ENCODE data around the gene KRT20.

DNA sequence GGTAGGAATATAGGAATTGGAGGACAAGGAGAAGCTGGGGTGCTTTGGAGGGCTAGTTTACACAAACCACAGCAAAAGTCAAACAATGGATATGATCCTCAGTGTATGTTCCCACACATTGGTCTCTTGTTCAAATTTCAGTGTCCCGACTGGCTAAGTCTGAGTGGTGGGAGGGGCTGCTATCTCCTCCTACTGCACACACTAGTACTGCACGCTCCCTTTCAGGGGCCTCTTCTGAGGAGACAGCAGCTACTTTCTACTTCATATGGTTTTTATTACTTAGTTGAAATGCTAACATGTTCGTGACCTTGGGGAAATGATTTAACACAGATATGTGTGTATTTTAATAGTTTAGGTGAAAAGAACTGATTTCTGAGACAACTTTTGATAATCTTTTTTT, 43.8 kb downstream of the KRT20 start:
- TF ChIP-seq, protein P1, sequence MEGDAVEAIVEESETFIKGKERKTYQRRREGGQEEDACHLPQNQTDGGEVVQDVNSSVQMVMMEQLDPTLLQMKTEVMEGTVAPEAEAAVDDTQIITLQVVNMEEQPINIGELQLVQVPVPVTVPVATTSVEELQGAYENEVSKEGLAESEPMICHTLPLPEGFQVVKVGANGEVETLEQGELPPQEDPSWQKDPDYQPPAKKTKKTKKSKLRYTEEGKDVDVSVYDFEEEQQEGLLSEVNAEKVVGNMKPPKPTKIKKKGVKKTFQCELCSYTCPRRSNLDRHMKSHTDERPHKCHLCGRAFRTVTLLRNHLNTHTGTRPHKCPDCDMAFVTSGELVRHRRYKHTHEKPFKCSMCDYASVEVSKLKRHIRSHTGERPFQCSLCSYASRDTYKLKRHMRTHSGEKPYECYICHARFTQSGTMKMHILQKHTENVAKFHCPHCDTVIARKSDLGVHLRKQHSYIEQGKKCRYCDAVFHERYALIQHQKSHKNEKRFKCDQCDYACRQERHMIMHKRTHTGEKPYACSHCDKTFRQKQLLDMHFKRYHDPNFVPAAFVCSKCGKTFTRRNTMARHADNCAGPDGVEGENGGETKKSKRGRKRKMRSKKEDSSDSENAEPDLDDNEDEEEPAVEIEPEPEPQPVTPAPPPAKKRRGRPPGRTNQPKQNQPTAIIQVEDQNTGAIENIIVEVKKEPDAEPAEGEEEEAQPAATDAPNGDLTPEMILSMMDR (IDR thresholded peaks at IDR 0.05), result no peak
- no peak for TF ChIP-seq POLR2A (IDR thresholded peaks at IDR 0.05)
